GM21447 (cell line): ENCODE measurements around the gene MAP7.
"Not testable (repeated sequence)": the region's sequence is repeated elsewhere in the genome, so short reads cannot be mapped to it uniquely, and the experiment has no call there.

ENCODE experiments used
- ATAC-seq: cut with Tn5 transposase; IDR thresholded peaks from one replicate; pipeline ENCODE4 v1.9.1; 2021; ENCODE audit not compliant: unreplicated experiment

MAP7 gene

GRCh38 chr6:136471922-136472321 is 78.3 kb downstream of the MAP7 start:
- ATAC-seq, result no peak

GRCh38 chr6:136471372-136471771 is 78.8 kb downstream of the MAP7 start:
- no peak for ATAC-seq

GRCh38 chr6:136470044-136470443 is 80.2 kb downstream of the MAP7 start:
- ATAC-seq, result no peak

- ATAC-seq, result no peak
Observed at GRCh38 chr6:136469154-136469553, 81.1 kb downstream of the MAP7 start.

- no peak for ATAC-seq
Observed at GRCh38 chr6:136468711-136469110, 81.5 kb downstream of the MAP7 start.

GRCh38 chr6:136467186-136467585 is 83.0 kb downstream of the MAP7 start:
- ATAC-seq, result no peak

GRCh38 chr6:136466777-136467176 is 83.4 kb downstream of the MAP7 start:
- ATAC-seq, result no peak

- ATAC-seq, result no peak
Observed at GRCh38 chr6:136465766-136466303, 84.4 kb downstream of the MAP7 start.

- no peak for ATAC-seq
Observed at GRCh38 chr6:136464874-136465273, 85.3 kb downstream of the MAP7 start.

- no peak for ATAC-seq
Observed at GRCh38 chr6:136464148-136464547, 86.1 kb downstream of the MAP7 start.

GRCh38 chr6:136463743-136464142 is 86.5 kb downstream of the MAP7 start:
- no peak for ATAC-seq

- no peak for ATAC-seq
Observed at GRCh38 chr6:136446579-136447187, 103.5 kb downstream of the MAP7 start.

- ATAC-seq, result no peak
Observed at GRCh38 chr6:136446145-136446544, 104.1 kb downstream of the MAP7 start.

- no peak for ATAC-seq
Observed at GRCh38 chr6:136445063-136445462, 105.2 kb downstream of the MAP7 start.

GRCh38 chr6:136440203-136440602 is 110.0 kb downstream of the MAP7 start:
- ATAC-seq, result no peak

GRCh38 chr6:136439514-136440190 is 110.6 kb downstream of the MAP7 start:
- ATAC-seq, result no peak

- no peak for ATAC-seq
Observed at GRCh38 chr6:136438441-136438840, 111.8 kb downstream of the MAP7 start.

GRCh38 chr6:136437246-136437645 is 113.0 kb downstream of the MAP7 start:
- ATAC-seq, result no peak

- ATAC-seq, result no peak
Observed at GRCh38 chr6:136435101-136435500, 115.1 kb downstream of the MAP7 start.

GRCh38 chr6:136431306-136431705 is 118.9 kb downstream of the MAP7 start:
- not testable (repeated sequence) for ATAC-seq

- ATAC-seq, result no peak
Observed at GRCh38 chr6:136429264-136430065, 120.8 kb downstream of the MAP7 start.

- no peak for ATAC-seq
Observed at GRCh38 chr6:136427378-136427717, 122.9 kb downstream of the MAP7 start.
